Hepatocyte (in vitro differentiated cells): Measurements from ENCODE around the gene RCVRN. TPM values are rescaled to one million over a fixed set of nuclear protein-coding genes. Genes with fewer than 3 reads are reported as not detected.

Experiments
- DNase-seq: peaks from one replicate; pipeline ENCODE4 v3.0.0-alpha.2; 2016; ENCODE audit warnings: low spot score
- H2AFZ ChIP-seq: fragments of 200-600 bp; sonication (generic); 2 replicates; pipeline ENCODE4 v1.6.0; 2016; ENCODE audit warnings: antibody characterized with exemption, mild to moderate bottlenecking
- H3K27ac ChIP-seq: fragments of 200-600 bp; sonication (generic); 2 replicates; pipeline ENCODE4 v1.5.1; 2016; ENCODE audit warnings: mild to moderate bottlenecking
- H3K27me3 ChIP-seq: fragments of 200-600 bp; sonication (generic); 2 replicates; pipeline ENCODE4 v1.6.1; 2016
- H3K36me3 ChIP-seq: fragments of 200-600 bp; sonication (generic); replicated peaks from 2 replicates; pipeline ENCODE4 v1.5.1; 2016; ENCODE audit warnings: low read depth; ENCODE audit not compliant: insufficient read depth
- H3K4me1 ChIP-seq: fragments of 200-600 bp; sonication (generic); 2 replicates; pipeline ENCODE4 v1.5.1; 2016; ENCODE audit warnings: mild to moderate bottlenecking, moderate library complexity; ENCODE audit not compliant: insufficient read depth
- H3K4me2 ChIP-seq: fragments of 200-600 bp; sonication (generic); 2 replicates; pipeline ENCODE4 v1.6.0; 2016
- H3K4me3 ChIP-seq: fragments of 200-600 bp; sonication (generic); 2 replicates; pipeline ENCODE4 v1.5.1; 2016; ENCODE audit warnings: mild to moderate bottlenecking
- H3K79me2 ChIP-seq: fragments of 200-600 bp; sonication (generic); 2 replicates; pipeline ENCODE4 v1.6.0; 2017; ENCODE audit warnings: mild to moderate bottlenecking
- H3K9me2 ChIP-seq: fragments of 200-600 bp; sonication (generic); replicated peaks from 2 replicates; pipeline ENCODE4 v1.6.0; 2017; ENCODE audit warnings: mild to moderate bottlenecking; ENCODE audit not compliant: insufficient read depth
- H3K9me3 ChIP-seq: fragments of 200-600 bp; sonication (generic); 2 replicates; pipeline ENCODE4 v1.5.1; 2016; ENCODE audit warnings: low read depth, mild to moderate bottlenecking
- H4K20me1 ChIP-seq: fragments of 200-600 bp; sonication (generic); 2 replicates; pipeline ENCODE4 v1.6.0; 2016; ENCODE audit warnings: mild to moderate bottlenecking; ENCODE audit not compliant: insufficient read depth, poor library complexity, severe bottlenecking
- EZH2 ChIP-seq: fragments of 200-600 bp; sonication (generic); IDR thresholded peaks from 2 replicates; pipeline ENCODE4 v1.6.1; 2016; ENCODE audit warnings: antibody characterized with exemption, mild to moderate bottlenecking, borderline replicate concordance
- EZH2phosphoT487 ChIP-seq: fragments of 200-600 bp; sonication (generic); IDR thresholded peaks from one replicate; pipeline ENCODE4 v1.6.1; 2018; ENCODE audit warnings: antibody characterized with exemption, mild to moderate bottlenecking, low read depth, moderate library complexity; ENCODE audit not compliant: unreplicated experiment, severe bottlenecking
- WGBS: methylation state at CpG from one replicate; pipeline ENCODE4 v1.1.6; 2016; ENCODE audit warnings: low lambda C conversion rate; ENCODE audit errors: missing lambda C conversion rate; 5-methylcytosine and 5-hydroxymethylcytosine counted together
- polyA plus RNA-seq: library from polyadenylated mRNA; unstranded; fragments of >200 nt; fragmentation: Nextera tagmentation; extraction: Ambion mirVana; gene quantifications from 2 replicates; pipeline ENCODE4 v1.2.1, GENCODE V29; 2016
- total RNA-seq: library from RNA; depleted of rRNA; stranded (reverse); fragments of >200 nt; gene quantifications from 2 replicates; pipeline ENCODE4 v1.2.3, GENCODE V29; 2014
- TF ChIP-seq, protein P1 (sequence below): fragments of 200-600 bp; sonication (generic); IDR thresholded peaks from 2 replicates; pipeline ENCODE4 v1.5.1; 2016; ENCODE audit warnings: antibody characterized with exemption, mild to moderate bottlenecking; ENCODE audit not compliant: poor library complexity

The RCVRN gene
- total and polyA plus RNA-seq, 2 experiments from 2014 or later = 0.07 to 0.50 TPM

DNA sequence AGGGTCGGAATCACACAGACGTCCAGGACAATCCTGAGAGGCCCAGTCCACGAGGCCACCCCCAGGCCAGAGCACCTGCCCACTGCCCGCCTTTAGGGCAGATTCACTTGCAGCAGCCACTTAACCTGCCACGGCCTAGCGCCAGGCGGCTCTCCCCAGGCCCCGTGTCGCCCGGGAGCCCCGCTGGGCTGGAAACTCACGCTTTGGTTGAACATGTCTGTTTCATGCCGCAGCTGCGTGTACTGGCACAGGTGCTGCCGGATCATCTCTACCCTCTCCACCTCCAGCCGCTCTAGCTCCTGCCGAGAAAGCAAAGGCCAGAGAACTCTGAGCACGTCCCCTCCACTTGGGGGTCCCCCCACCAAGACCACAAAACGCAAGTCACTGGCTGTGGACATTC lies 12.7 kb upstream of the RCVRN start:
- H3K4me1 ChIP-seq = no peaks in the 10 kb centered on the region
- no peak overlapping the region for H2AFZ ChIP-seq
- H3K4me3 ChIP-seq = no peak overlapping the region
- no peak overlapping the region for H3K27ac ChIP-seq
- no peaks in the 10 kb centered on the region for H3K36me3 ChIP-seq
- 90% methylated on average over 19 of the region's 19 CpGs for WGBS
- H3K9me3 ChIP-seq = no peaks in the 10 kb centered on the region
- no peaks in the 10 kb centered on the region for H3K27me3 ChIP-seq
- no peaks in the 10 kb centered on the region for H3K9me2 ChIP-seq
- DNase-seq = no peak
- no peak overlapping the region for H3K4me2 ChIP-seq
- TF ChIP-seq EZH2phosphoT487 (no peak), EZH2 (no peak)
- TF ChIP-seq, protein P1, sequence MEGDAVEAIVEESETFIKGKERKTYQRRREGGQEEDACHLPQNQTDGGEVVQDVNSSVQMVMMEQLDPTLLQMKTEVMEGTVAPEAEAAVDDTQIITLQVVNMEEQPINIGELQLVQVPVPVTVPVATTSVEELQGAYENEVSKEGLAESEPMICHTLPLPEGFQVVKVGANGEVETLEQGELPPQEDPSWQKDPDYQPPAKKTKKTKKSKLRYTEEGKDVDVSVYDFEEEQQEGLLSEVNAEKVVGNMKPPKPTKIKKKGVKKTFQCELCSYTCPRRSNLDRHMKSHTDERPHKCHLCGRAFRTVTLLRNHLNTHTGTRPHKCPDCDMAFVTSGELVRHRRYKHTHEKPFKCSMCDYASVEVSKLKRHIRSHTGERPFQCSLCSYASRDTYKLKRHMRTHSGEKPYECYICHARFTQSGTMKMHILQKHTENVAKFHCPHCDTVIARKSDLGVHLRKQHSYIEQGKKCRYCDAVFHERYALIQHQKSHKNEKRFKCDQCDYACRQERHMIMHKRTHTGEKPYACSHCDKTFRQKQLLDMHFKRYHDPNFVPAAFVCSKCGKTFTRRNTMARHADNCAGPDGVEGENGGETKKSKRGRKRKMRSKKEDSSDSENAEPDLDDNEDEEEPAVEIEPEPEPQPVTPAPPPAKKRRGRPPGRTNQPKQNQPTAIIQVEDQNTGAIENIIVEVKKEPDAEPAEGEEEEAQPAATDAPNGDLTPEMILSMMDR = no peak
- no peaks in the 10 kb centered on the region for H4K20me1 ChIP-seq
- no peaks in the 10 kb centered on the region for H3K79me2 ChIP-seq

DNA sequence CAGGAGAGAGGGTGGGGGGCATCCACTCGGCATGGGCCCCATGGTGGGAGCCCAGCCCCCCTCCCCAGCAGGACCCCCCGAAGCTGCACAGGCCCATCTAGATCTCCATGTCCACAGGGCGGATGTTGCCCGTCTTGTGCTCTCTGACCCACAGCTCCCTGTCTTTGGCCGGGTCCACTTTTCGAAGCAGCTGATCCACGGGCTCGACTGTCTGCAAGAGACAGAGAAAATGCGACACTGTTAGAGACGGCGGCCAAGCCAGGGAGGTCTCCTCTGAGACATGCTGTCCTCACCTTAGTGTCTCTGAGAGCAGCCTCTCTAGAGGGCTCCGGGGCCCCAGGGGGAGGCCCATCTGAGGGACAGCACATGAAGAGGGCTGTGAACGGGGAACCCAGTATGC lies 12.1 kb upstream of the RCVRN start:
- WGBS = 92% methylated on average over 13 of the region's 13 CpGs
- H3K79me2 ChIP-seq = no peaks in the 10 kb centered on the region
- H3K27me3 ChIP-seq = no peaks in the 10 kb centered on the region
- TF ChIP-seq, protein P1 = no peak
- TF ChIP-seq EZH2 = no peak
- TF ChIP-seq EZH2phosphoT487 = no peak
- no peak for DNase-seq
- no peaks in the 10 kb centered on the region for H3K9me2 ChIP-seq
- no peak overlapping the region for H3K4me2 ChIP-seq
- no peaks in the 10 kb centered on the region for H3K9me3 ChIP-seq
- H3K27ac ChIP-seq = no peak overlapping the region
- no peaks in the 10 kb centered on the region for H3K36me3 ChIP-seq
- H3K4me3 ChIP-seq = no peak overlapping the region
- no peaks in the 10 kb centered on the region for H4K20me1 ChIP-seq
- H2AFZ ChIP-seq = no peak overlapping the region
- H3K4me1 ChIP-seq = no peaks in the 10 kb centered on the region

DNA sequence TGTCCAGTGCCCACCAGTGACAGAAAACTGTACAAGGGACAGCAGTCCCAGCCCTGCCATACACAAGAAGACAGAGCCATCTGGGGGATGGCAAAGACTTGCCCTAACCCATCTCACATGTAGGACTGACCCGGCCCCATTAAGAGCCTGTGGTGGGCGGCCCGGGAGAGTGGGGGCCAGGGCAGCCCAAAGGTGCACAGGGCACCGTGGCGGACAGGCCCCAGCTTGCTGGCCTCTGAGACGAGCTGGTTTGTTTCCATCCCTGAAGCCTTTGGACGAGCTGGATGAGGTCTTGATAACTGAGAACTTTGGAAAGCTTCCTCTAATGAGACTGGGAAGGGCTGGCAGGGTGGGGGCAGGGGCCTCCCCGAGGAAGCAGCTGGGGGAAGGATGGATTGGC lies 11.0 kb upstream of the RCVRN start:
- no peaks in the 10 kb centered on the region for H3K9me2 ChIP-seq
- H4K20me1 ChIP-seq = no peaks in the 10 kb centered on the region
- no peak overlapping the region for H3K27ac ChIP-seq
- H3K4me1 ChIP-seq = no peaks in the 10 kb centered on the region
- no peaks in the 10 kb centered on the region for H3K9me3 ChIP-seq
- TF ChIP-seq EZH2phosphoT487 = no peak
- TF ChIP-seq EZH2 = no peak
- TF ChIP-seq, protein P1 = no peak
- H3K4me3 ChIP-seq = no peak overlapping the region
- no peak overlapping the region for H3K4me2 ChIP-seq
- no peaks in the 10 kb centered on the region for H3K79me2 ChIP-seq
- H3K27me3 ChIP-seq = no peaks in the 10 kb centered on the region
- no peaks in the 10 kb centered on the region for H3K36me3 ChIP-seq
- H2AFZ ChIP-seq = no peak overlapping the region
- no peak for DNase-seq
- 96% methylated on average over 8 of the region's 8 CpGs for WGBS

DNA sequence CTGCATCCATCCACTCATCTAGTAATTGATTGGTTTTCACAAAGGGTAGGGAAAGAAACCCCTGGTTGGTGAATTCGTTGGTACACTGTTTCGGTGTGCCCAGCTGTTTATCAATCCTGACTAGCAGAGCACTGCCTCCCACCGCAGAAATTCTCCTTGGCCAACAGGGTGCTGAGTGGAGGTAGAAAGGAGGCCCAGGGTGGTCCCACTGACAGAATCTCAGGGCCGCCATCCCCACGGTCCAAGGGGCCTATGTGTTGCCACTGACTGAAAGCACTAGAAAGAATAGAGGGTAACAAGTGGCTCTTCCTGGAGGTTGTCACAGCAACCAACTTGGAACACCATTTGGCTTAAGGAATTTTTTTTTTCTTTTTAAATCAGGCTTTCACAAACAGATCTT lies 8.4 kb upstream of the RCVRN start:
- Histone ChIP-seq H3K9me3 (no peaks in the 10 kb centered on the region), H3K27ac (no peak overlapping the region), H3K36me3 (no peaks in the 10 kb centered on the region), H4K20me1 (no peaks in the 10 kb centered on the region), H3K4me2 (no peak overlapping the region), H3K4me1 (no peaks in the 10 kb centered on the region), H2AFZ (no peak overlapping the region), H3K9me2 (no peaks in the 10 kb centered on the region), H3K4me3 (no peak overlapping the region), H3K79me2 (no peaks in the 10 kb centered on the region), H3K27me3 (no peaks in the 10 kb centered on the region)
- TF ChIP-seq, protein P1 = no peak
- TF ChIP-seq EZH2phosphoT487 (no peak), EZH2 (no peak)
- 96% methylated on average over 5 of the region's 5 CpGs for WGBS
- no peak for DNase-seq
